Transverse colon (tissue), 4 donors: ENCODE measurements around the gene IL7R. TPM values are rescaled to one million over a fixed set of nuclear protein-coding genes. Genes with fewer than 3 reads are reported as not detected.
A peak's percentile ranks its signal among the peaks of the same experiment; 100 is the strongest.

ENCODE experiments used
- DNase-seq: peaks from one replicate; pipeline ENCODE4 v3.0.0-alpha.2; 2019
- H3K27ac ChIP-seq, 4 donors: fragments of 200-600 bp; sonication (generic); 2 replicates each; pipeline ENCODE4 v1.5.1; 2016 to 2018; ENCODE audit warnings: inconsistent platforms in 4 of 4
- H3K27me3 ChIP-seq: fragments of 200-600 bp; sonication (generic); 2 replicates; pipeline ENCODE4 v1.5.1; 2017; ENCODE audit warnings: inconsistent platforms
- H3K36me3 ChIP-seq, 4 donors: fragments of 200-600 bp; sonication (generic); 2 replicates each; pipeline ENCODE4 v1.5.1; 2017 to 2019; ENCODE audit warnings: inconsistent platforms in 4 of 4
- H3K4me1 ChIP-seq, 4 donors: fragments of 200-600 bp; sonication (generic); 2 replicates each; pipeline ENCODE4 v1.5.1; 2017 to 2020; ENCODE audit warnings: inconsistent platforms in 4 of 4
- H3K4me3 ChIP-seq, 4 donors: fragments of 200-600 bp; sonication (generic); 1 replicate in 1 of 4; 2 replicates in 3 of 4; pipeline versions ENCODE4 v1.5.1 to v1.6.1; 2017 to 2019; ENCODE audit warnings: inconsistent platforms in 4 of 4
- H3K9me3 ChIP-seq, 2 donors: fragments of 200-600 bp; sonication (generic); 2 replicates each; pipeline ENCODE4 v1.5.1; 2017 to 2019; ENCODE audit warnings: inconsistent platforms in 2 of 2
- EP300 ChIP-seq: sonication (generic); formaldehyde crosslinking; IDR thresholded peaks from one replicate; pipeline ENCODE4 v1.6.1; 2017; ENCODE audit warnings: antibody characterized with exemption, low read depth
- POLR2A ChIP-seq: fragments of 450-650 bp; IDR thresholded peaks from one replicate; pipeline ENCODE4 v1.6.1; 2016; ENCODE audit warnings: antibody characterized with exemption, mild to moderate bottlenecking, moderate library complexity
- POLR2AphosphoS5 ChIP-seq, 3 donors: sonication (generic); formaldehyde crosslinking; IDR thresholded peaks; one replicate each; pipeline ENCODE4 v1.6.1; 2016; ENCODE audit warnings: antibody characterized with exemption in 3 of 3
- WGBS, 2 donors: methylation state at CpG; one replicate each; pipeline ENCODE4 v1.1.5; 2018; ENCODE audit warnings: low coverage in 1 of 2; 5-methylcytosine and 5-hydroxymethylcytosine counted together
- in situ Hi-C, 4 donors: fragments of 200-750 bp; cut with MboI; loops; one replicate each; pipeline versions ENCODE4 v1.15.0 to v1.15.1; 2017; ENCODE audit warnings: low sequenced_read_pairs in 3 of 4, low pct_ligation_motif_present in 1 of 4, low pct_unique_long_range_greater_than_20kb in 1 of 4
- intact Hi-C: fragments of 100-400 bp; cut with DNase I; formaldehyde crosslinking; loops from one replicate; pipeline ENCODE4 v1.15.1; 2023; ENCODE audit warnings: low total_unique reads
- total RNA-seq, 4 donors: library from RNA; depleted of rRNA; stranded (reverse); fragments of >200 nt; gene quantifications; one replicate each; pipeline ENCODE4 v1.1.0, GENCODE V29; 2016
- TF ChIP-seq, protein P1 (sequence below), 5 experiments: fragments of 200-600 bp in 3 of 5; fragments of 450-650 bp in 2 of 5; sonication (generic) in 3 of 5; IDR thresholded peaks; 1 replicate in 2 of 5; 2 replicates in 3 of 5; pipeline ENCODE4 v1.5.1; 2016 to 2017; ENCODE audit warnings: antibody characterized with exemption in 5 of 5, inconsistent platforms in 3 of 5, mild to moderate bottlenecking in 2 of 5, moderate library complexity in 1 of 5

Gene IL7R
- total RNA-seq, 4 donors from 2014 or later: 3.2 to 54.8 (median 17.9) TPM

DNA sequence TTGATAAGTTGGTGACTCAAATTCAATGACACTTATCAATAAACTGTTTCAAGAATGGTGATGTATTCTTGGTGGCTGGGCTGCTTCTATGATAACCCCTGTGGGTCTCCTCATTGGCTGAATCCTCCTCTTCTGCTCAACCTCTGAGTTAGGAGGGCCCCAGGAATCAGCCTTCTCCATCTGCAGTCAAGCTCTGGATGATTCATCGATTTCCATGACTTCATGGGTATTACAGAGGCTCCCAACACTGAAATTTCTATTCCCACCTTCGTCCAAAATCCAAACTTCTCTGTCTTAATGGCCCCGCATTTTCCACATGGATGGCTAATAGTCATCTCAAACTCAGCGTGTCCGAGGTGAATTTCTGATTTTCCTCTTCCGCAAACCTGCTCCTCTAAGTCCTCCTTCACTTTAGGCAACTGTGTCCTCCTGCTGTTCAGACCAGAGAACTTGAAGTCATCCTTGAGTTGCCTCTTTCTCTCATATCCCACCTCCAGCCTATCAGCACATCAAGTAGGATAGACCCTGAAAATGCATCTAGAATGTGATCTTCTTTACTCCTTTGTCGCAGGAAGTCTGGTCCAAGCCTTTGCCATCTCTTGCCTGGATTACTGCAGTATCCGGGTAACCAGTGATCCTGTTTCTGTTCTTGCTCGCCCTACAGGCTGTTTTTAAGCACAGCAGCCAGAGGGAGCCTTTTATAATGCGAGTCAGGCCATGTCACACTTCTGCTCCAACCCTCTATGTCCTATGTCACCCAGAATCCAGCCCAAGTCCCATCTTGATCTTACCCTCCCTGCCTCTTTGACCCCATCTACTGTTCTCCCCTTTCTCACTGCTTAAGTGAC is 41.4 kb upstream of the IL7R start:
- Histone ChIP-seq H3K27me3 (no peaks in the 10 kb centered on the region), H3K36me3 (no peaks in the 10 kb centered on the region), H3K9me3 (no peaks in the 10 kb centered on the region), H3K4me1 (no peaks in the 10 kb centered on the region), H3K4me3 (no peak overlapping the region), H3K27ac (no peak overlapping the region)
- no peak for DNase-seq
- TF ChIP-seq EP300 (no peak), POLR2AphosphoS5 (IDR thresholded peaks at IDR 0.05) (no peak), POLR2A (no peak)
- TF ChIP-seq, protein P1, sequence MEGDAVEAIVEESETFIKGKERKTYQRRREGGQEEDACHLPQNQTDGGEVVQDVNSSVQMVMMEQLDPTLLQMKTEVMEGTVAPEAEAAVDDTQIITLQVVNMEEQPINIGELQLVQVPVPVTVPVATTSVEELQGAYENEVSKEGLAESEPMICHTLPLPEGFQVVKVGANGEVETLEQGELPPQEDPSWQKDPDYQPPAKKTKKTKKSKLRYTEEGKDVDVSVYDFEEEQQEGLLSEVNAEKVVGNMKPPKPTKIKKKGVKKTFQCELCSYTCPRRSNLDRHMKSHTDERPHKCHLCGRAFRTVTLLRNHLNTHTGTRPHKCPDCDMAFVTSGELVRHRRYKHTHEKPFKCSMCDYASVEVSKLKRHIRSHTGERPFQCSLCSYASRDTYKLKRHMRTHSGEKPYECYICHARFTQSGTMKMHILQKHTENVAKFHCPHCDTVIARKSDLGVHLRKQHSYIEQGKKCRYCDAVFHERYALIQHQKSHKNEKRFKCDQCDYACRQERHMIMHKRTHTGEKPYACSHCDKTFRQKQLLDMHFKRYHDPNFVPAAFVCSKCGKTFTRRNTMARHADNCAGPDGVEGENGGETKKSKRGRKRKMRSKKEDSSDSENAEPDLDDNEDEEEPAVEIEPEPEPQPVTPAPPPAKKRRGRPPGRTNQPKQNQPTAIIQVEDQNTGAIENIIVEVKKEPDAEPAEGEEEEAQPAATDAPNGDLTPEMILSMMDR (IDR thresholded peaks at IDR 0.05): peak in 3 of 5 experiments; percentile 7 to 47 (median 28)
- intact Hi-C loops: no loop called here
- 81 to 91% methylated on average over 5 to 10 of the region's 10 CpGs for WGBS, 2 donors
- in situ Hi-C loops: no loop called here

DNA sequence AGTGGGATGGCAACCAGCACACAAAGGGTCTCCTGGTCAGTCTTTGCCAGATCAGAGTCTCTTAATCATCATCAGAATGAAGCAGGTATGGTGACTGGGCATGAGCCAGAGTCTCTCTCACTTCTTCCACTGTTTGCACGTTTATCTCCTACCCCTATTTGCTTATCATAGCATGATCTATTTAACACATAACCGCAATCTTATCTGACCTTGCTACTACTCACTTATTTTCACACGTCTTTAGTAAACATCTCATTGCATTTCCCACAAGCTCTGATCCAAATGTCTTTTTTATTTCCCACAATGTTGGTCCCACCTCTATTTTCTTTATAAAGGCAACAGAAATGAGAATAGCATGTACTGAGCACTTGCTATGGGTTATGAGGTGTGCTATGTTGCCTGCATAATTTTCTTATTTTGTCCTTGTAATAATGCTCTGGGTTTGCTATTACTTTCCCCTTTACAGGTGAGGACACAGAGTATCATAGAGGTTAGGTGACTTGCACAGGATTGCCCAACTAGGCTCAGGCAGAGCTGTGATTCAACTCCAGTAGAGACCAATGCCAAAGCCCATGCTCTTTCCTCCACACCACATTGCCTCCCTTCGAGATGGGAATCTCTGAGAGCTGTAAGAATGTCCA is 39.7 kb upstream of the IL7R start:
- H3K9me3 ChIP-seq: no peaks in the 10 kb centered on the region
- intact Hi-C loops (no loop called here), in situ Hi-C loops (no loop called here)
- no peaks in the 10 kb centered on the region for H3K27me3 ChIP-seq
- peak overlapping the region in 1 of 4 donors; percentile 15 for H3K27ac ChIP-seq
- H3K36me3 ChIP-seq: no peaks in the 10 kb centered on the region
- WGBS, 2 donors: 43 to 44% methylated on average over 4 of the region's 4 CpGs
- no peak overlapping the region for H3K4me3 ChIP-seq
- no peak for DNase-seq
- TF ChIP-seq, protein P1 (IDR thresholded peaks at IDR 0.05): no peak
- TF ChIP-seq POLR2A (peak; percentile 30), POLR2AphosphoS5 (IDR thresholded peaks at IDR 0.05) (peak in 1 of 3 donors; percentile 45), EP300 (no peak)
- H3K4me1 ChIP-seq: no peaks in the 10 kb centered on the region

DNA sequence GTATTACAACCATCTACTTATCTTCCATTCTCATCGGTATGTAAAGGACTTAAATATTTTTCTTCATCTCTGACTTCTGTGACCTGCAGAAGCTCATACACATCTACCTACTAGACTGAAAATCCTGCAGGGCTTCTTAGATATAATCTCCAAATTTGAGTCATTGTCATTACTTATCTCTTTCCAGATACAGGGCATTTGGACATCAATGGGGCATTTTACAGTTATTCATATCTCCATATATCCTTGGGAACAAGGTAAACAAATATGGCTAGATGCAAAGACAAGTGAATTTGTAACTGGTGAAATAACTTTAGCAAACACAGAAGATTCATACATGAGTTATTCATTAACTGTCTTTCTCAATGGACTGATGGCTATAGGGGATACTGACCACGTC is 37.7 kb upstream of the IL7R start:
- TF ChIP-seq, protein P1 (IDR thresholded peaks at IDR 0.05): no peak
- intact Hi-C loops: no loop called here

DNA sequence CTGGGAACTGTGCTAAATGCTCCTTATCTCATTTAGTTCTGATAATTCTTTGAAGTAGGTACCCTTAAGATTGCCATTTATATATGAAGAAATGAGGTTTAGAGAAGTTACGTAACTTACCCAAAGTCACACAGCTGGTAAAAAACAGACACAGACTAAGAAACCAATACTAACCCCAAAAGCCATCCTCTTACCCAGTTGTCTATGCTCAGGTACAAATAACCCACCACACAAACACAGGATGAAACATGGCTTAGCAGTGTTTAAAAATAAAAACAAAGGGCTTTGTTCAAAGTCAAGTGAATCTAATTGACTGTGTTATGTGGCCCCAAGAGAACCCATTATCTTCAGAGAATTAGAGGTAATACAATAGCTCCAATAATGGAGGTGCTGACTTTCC is 37.0 kb upstream of the IL7R start:
- H3K27ac ChIP-seq: no peak overlapping the region

More for the DNA sequence above, 37.7 kb upstream of the IL7R start:
- no peaks in the 10 kb centered on the region for H3K9me3 ChIP-seq
- no peaks in the 10 kb centered on the region for H3K27me3 ChIP-seq
- 72 to 79% methylated on average over 2 of the region's 2 CpGs for WGBS, 2 donors
- H3K36me3 ChIP-seq: no peaks in the 10 kb centered on the region
- in situ Hi-C loops: no loop called here
- H3K4me1 ChIP-seq: no peaks in the 10 kb centered on the region
- no peak overlapping the region for H3K27ac ChIP-seq
- DNase-seq: no peak
- no peak overlapping the region for H3K4me3 ChIP-seq

More for the DNA sequence above, 37.0 kb upstream of the IL7R start:
- in situ Hi-C loops: no loop called here
- Histone ChIP-seq H3K36me3 (no peaks in the 10 kb centered on the region), H3K9me3 (no peaks in the 10 kb centered on the region), H3K4me3 (no peak overlapping the region), H3K27me3 (no peaks in the 10 kb centered on the region), H3K4me1 (no peaks in the 10 kb centered on the region)
- WGBS, 2 donors: 64 to 87% methylated on average over 1 of the region's 1 CpG
- TF ChIP-seq POLR2AphosphoS5 (IDR thresholded peaks at IDR 0.05) (no peak), POLR2A (no peak), EP300 (no peak)
- TF ChIP-seq, protein P1 (IDR thresholded peaks at IDR 0.05): no peak
- intact Hi-C loops: no loop called here
- no peak for DNase-seq
